ACHN (cell line): ENCODE results near the gene RAB11B.

Source experiments
- DNase-seq: peaks from one replicate; pipeline ENCODE4 v3.0.0-alpha.2; 2015
- in situ Hi-C: cut with HindIII; loops from 2 replicates; pipeline ENCODE4 v1.10.0; 2017; ENCODE audit warnings: low sequenced_read_pairs, low pct_ligation_motif_present, low pct_unique_long_range_greater_than_20kb

RAB11B gene

DNA sequence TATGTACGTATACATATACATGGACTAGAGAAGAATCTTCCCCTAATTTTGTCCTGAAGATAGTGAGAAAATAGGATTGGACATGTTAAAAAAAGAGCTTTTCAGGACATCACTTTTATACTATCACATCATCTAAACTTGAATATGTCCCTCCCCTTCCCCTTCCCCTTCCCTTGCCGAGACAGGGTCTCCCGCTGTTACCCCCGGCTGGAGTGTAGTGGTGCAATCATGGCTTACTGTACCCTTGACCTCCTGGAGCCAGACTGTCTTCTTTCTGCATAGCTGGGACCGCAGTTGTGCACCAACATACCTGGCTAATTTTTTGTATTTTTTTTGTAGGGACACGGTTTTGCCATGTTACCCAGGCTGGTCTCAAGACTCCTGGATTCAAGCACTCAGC lies 61.2 kb downstream of the RAB11B start:
- no peak for DNase-seq
- in situ Hi-C loops, result no loop called here

DNA sequence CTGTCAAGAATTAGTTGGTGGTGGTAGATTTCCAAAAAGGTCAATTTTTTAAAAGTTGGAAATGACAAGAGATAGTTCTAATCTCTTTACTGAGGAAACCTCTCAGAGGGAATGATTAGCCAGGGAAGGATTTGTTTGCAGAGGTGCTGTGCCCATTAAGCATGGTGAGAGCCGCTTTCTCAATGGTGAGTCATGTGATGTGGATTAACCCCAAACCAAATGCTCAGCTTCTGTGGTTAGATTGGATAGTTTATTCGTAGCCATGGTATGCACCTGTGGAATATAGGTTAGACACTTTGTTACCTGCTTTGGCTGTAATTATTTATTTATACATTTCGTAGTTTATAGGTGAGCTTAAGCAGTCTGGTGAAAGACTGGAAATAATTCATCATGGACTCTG lies 61.7 kb downstream of the RAB11B start:
- peak; percentile 87 for DNase-seq
- in situ Hi-C loops, result no loop called here

DNA sequence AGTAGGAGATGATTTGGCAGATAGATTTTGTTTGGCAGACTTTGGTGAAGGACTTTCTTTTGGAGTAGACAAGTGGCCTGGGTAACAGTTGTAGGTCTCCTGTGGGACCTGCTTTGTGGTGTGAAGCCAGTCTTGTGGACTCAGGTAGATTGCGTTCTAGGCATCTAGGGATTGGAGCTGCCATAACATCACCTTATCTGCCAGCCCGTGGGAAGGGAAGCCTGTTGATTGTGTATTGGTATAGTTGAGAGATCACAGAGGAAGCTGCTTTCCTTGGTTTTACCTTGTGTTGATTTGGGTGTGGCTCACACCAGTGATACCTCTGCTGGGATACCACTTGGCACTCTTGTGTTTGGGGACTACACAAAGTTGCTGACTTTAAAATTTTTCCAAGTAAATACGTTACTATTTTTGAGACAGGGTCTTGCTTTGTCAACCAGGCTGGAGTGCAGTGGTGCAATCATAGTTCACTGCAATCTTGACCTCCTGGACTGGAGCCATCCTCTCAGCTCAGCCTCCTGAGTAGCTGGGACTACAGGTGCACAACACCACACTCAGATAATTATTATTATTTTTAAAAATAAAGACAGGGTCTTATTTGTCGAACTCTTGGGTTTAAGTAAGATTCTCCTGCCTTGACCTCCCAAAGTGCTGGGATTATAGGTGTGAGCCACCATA lies 62.4 kb downstream of the RAB11B start:
- in situ Hi-C loops, result no loop called here
- DNase-seq, result no peak

DNA sequence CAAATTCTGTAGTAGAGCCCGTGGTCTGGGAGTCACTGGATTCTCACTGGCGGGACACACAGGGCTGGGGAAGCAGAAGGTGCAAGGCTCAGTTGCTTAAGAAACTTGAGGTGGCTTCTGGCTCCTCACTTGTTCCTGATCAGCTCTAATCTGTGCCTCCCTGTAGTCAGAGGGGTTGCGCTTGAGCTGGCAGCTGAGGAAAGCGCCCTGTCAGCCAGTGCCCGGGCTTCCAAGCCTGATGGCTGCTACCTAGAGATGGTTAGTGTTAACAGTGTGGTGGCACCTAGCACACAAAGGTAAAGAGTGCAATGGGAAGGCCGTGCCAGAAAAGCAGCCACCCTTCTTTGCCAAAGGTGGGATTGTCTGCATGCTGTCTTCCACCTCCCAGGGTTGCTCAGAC lies 63.5 kb downstream of the RAB11B start:
- in situ Hi-C loops, result no loop called here
- no peak for DNase-seq
